Colonic mucosa (tissue), 4 donors: ENCODE results near the gene HOXB8. TPM values are rescaled to one million over a fixed set of nuclear protein-coding genes. Genes with fewer than 3 reads are reported as not detected.

Experiments used
- DNase-seq: peaks from one replicate; pipeline ENCODE4 v3.0.0-alpha.2; 2020
- H3K27ac ChIP-seq: fragments of 200-600 bp; one replicate; pipeline ENCODE4 v1.8.0; 2021
- H3K27me3 ChIP-seq: fragments of 200-600 bp; one replicate; pipeline ENCODE4 v1.8.0; 2021
- H3K36me3 ChIP-seq: fragments of 200-600 bp; one replicate; pipeline ENCODE4 v1.8.0; 2021
- H3K4me1 ChIP-seq: fragments of 200-600 bp; one replicate; pipeline ENCODE4 v1.8.0; 2021; ENCODE audit warnings: mild to moderate bottlenecking
- H3K4me3 ChIP-seq: fragments of 200-600 bp; one replicate; pipeline ENCODE4 v1.8.0; 2021
- H3K9ac ChIP-seq, 2 donors: one replicate each; pipeline ENCODE4 v1.7.0; 2013; ENCODE audit warnings: control low read depth in 2 of 2, low read depth in 2 of 2, low read length in 2 of 2
- H3K9me3 ChIP-seq: fragments of 200-600 bp; one replicate; pipeline ENCODE4 v1.8.0; 2021
- intact Hi-C: fragments of 100-400 bp; cut with DNase I; formaldehyde crosslinking; loops from one replicate; pipeline ENCODE4 v1.14.1; 2022
- total RNA-seq, 2 donors: library from RNA; stranded (reverse); fragmentation: NEBNext Ultra II Directional in 1 of 2; extraction: Animal tissue kit (Norgen Biotek cat#: 25700) in 1 of 2; gene quantifications; one replicate each; pipeline ENCODE4 v1.2.1, GENCODE V29; 2021
- TF ChIP-seq, protein P1 (sequence below): fragments of 200-600 bp; IDR thresholded peaks from one replicate; pipeline ENCODE4 v1.8.0; 2022; ENCODE audit warnings: antibody characterized with exemption, mild to moderate bottlenecking
- donor health status: healthy.
- donor health status: DM: no; HTN: no; CAD: no.
- donor health status: DM: no; HTN: no; CAD: no.

The HOXB8 gene
- total RNA-seq, 2 donors from 2014 or later: 4.2 to 7.4 TPM

DNA sequence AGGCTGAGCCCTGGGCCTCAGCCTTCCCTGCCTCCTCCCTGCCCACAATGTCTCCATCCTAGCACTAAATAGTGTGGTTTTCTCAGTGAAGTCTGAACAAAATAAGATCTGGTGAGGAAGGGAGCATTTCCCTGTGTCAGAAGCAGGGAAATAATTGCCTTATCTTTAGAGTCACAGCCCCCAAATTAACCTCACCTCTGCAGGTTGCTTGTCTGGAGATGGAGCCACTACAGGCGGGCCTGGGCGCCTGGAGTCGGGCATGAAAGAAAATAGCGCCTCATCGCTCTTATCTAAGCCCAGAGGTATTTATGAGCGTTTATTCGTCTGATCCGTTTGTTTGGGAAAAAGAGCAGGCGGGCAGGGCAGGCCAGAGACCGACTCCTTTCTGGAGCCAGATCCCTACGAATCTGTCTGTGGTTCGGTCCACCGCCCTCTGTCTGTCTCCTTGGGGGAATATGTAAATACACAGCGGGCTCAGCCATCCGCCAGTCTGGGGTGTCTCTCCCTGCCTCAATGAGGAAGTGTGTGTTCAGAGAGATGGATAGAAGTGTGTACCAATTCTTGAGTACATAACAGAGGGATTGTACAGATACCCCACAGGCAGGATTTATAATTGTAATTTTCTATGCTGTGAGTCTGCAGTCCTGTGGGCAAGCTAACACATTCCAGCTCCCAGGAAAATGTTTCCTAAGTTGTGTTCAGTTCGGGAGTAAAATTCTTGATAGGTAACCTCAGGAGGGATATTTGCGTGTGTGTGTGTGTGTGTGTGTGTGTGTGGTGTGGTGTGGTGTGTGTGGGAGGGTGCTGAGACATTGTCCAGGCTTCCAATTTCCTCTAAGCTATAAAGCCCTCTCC, 14.6 kb downstream of the HOXB8 start:
- peak; percentile 64 for DNase-seq
- H3K36me3 ChIP-seq: no peaks in the 10 kb centered on the region
- H3K9ac ChIP-seq: peak overlapping the region; percentile 31 to 91
- no peaks in the 10 kb centered on the region for H3K9me3 ChIP-seq
- H3K4me3 ChIP-seq: no peak overlapping the region
- H3K4me1 ChIP-seq: peaks cover 9% of the 10 kb centered on the region
- intact Hi-C loops: no loop called here
- no peaks in the 10 kb centered on the region for H3K27me3 ChIP-seq
- peak overlapping the region; percentile 24 for H3K27ac ChIP-seq
- TF ChIP-seq, protein P1, sequence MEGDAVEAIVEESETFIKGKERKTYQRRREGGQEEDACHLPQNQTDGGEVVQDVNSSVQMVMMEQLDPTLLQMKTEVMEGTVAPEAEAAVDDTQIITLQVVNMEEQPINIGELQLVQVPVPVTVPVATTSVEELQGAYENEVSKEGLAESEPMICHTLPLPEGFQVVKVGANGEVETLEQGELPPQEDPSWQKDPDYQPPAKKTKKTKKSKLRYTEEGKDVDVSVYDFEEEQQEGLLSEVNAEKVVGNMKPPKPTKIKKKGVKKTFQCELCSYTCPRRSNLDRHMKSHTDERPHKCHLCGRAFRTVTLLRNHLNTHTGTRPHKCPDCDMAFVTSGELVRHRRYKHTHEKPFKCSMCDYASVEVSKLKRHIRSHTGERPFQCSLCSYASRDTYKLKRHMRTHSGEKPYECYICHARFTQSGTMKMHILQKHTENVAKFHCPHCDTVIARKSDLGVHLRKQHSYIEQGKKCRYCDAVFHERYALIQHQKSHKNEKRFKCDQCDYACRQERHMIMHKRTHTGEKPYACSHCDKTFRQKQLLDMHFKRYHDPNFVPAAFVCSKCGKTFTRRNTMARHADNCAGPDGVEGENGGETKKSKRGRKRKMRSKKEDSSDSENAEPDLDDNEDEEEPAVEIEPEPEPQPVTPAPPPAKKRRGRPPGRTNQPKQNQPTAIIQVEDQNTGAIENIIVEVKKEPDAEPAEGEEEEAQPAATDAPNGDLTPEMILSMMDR: no peak

DNA sequence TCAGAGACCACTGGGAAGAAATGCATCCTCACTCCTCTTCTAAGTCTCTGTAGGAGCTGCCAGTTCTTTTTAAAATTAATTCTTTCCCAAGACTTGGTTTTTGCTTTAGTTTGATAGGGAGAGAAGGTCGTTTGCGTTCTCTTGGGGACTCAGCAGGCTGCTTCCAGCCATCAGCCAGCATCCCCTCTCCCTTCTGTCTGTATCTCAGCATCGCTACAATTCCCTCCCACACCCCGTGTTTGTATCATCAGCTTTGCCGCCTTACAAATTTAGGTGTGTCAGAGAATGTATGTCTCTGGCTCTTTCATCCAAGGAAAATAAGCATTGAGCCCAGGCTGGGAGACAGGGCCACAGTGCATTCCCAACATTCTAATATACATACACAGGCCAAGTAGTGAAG, 15.7 kb downstream of the HOXB8 start:
- Histone ChIP-seq H3K4me1 (peaks cover 9% of the 10 kb centered on the region), H3K27me3 (no peaks in the 10 kb centered on the region), H3K27ac (no peak overlapping the region), H3K9ac (peak overlapping the region; percentile 43 to 87), H3K4me3 (no peak overlapping the region), H3K9me3 (no peaks in the 10 kb centered on the region), H3K36me3 (peaks cover 8% of the 10 kb centered on the region)
- no peak for DNase-seq
- TF ChIP-seq, protein P1: no peak
- intact Hi-C loops: no loop called here

DNA sequence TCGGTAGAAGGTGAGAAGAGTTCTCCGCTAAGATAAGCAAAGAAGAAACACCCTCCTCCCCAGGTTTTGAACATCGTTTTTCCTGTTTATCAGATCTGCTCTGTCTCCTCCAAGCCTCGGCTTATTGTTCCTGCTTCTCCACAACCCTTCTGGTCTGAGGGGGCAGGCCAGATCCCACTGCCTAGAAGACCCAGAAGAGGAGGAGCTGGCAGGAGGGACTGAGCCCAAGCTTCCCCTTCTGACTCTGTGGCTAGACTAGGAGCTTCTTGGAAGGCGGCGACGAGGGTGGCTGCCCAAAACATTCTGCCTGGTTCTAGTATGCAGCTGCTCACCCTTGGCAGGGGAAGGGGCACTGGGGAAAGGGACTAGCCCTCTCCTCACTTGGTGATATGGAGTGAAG, 16.4 kb downstream of the HOXB8 start:
- peak overlapping the region; percentile 82 to 87 for H3K9ac ChIP-seq
- H3K4me1 ChIP-seq: peaks cover 9% of the 10 kb centered on the region
- DNase-seq: no peak
- TF ChIP-seq, protein P1: no peak
- H3K27me3 ChIP-seq: no peaks in the 10 kb centered on the region
- H3K4me3 ChIP-seq: no peak overlapping the region
- H3K9me3 ChIP-seq: no peaks in the 10 kb centered on the region
- H3K36me3 ChIP-seq: peaks cover 8% of the 10 kb centered on the region
- intact Hi-C loops: no loop called here
- H3K27ac ChIP-seq: peak overlapping the region; percentile 73

DNA sequence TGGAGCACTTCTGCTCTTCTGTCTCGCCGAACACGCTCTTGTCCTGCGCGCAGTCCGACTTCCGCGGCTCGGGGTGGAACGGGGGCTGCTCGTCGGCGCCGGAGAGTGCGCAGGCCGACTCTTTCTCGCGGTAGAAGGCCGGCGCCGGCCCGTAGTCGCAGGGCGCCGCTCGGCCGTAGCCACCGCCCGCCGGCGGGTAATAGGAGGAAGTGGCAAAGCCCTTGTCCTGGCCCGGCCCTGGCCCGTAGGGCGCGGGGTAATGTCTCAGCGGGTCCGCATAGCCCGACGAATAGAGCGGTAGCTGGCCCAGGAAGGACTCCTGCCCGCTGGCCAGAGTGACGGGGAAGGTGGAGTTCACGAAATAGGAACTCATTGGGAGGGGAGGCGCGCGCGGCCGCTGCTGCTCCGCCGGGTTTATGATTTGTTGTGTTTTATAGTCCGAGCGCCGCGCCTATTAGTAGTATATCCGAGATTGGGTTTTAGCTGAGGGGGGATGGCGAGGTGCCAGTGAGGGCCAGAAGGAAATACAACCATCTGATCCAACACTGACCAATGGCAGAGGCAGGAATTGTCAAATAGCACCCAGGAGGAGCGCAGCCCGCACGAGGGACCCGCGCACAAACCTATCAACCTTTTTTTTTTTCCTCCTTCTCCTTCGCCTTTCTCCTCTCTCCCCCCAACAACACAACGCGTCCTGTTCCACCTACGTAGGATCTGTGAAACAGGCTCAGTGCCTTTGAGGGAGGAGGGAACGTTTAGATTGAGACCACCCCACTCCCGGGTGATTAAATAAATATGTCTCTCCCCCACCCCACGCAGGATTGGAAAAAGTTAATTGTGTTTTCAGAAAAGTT, 17.1 kb downstream of the HOXB8 start:
- no peaks in the 10 kb centered on the region for H3K9me3 ChIP-seq

DNA sequence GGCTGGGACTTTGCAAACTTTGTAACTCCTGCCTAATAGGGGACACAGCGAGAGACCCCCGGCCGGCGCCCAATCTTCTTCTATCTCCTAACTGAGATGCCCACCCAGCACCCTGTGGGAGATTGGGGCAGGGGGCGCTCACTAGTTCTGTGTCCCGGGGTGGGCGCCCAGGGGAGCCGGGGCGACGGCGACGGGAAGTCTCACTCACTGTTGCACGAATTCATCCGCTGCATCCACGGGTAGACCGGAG, 17.6 kb downstream of the HOXB8 start:
- Histone ChIP-seq H3K9ac (peak overlapping the region; percentile 82 to 87), H3K27me3 (no peaks in the 10 kb centered on the region), H3K4me1 (peaks cover 9% of the 10 kb centered on the region), H3K36me3 (peaks cover 8% of the 10 kb centered on the region), H3K9me3 (no peaks in the 10 kb centered on the region), H3K4me3 (peak overlapping the region; percentile 53), H3K27ac (peak overlapping the region; percentile 73)
- intact Hi-C loops: no loop called here
- DNase-seq: no peak
- TF ChIP-seq, protein P1: no peak

More for the DNA sequence above, 17.1 kb downstream of the HOXB8 start:
- H3K4me1 ChIP-seq: peaks cover 9% of the 10 kb centered on the region
- intact Hi-C loops: no loop called here
- H3K9ac ChIP-seq: peak overlapping the region; percentile 82 to 87
- peaks cover 8% of the 10 kb centered on the region for H3K36me3 ChIP-seq
- no peaks in the 10 kb centered on the region for H3K27me3 ChIP-seq
- peak; percentile 92 for DNase-seq
- peak overlapping the region; percentile 73 for H3K27ac ChIP-seq
- peak overlapping the region; percentile 53 for H3K4me3 ChIP-seq
- TF ChIP-seq, protein P1: no peak
